Hepatocyte (in vitro differentiated cells): ENCODE results near the gene SERTAD3. TPM values are rescaled to one million over a fixed set of nuclear protein-coding genes. Genes with fewer than 3 reads are reported as not detected.
"Not testable (repeated sequence)": the region's sequence is repeated elsewhere in the genome, so short reads cannot be mapped to it uniquely, and the experiment has no call there.

Source experiments
- DNase-seq: peaks from one replicate; pipeline ENCODE4 v3.0.0-alpha.2; 2016; ENCODE audit warnings: low spot score
- H2AFZ ChIP-seq: fragments of 200-600 bp; sonication (generic); 2 replicates; pipeline ENCODE4 v1.6.0; 2016; ENCODE audit warnings: antibody characterized with exemption, mild to moderate bottlenecking
- H3K27ac ChIP-seq: fragments of 200-600 bp; sonication (generic); 2 replicates; pipeline ENCODE4 v1.5.1; 2016; ENCODE audit warnings: mild to moderate bottlenecking
- H3K27me3 ChIP-seq: fragments of 200-600 bp; sonication (generic); 2 replicates; pipeline ENCODE4 v1.6.1; 2016
- H3K36me3 ChIP-seq: fragments of 200-600 bp; sonication (generic); replicated peaks from 2 replicates; pipeline ENCODE4 v1.5.1; 2016; ENCODE audit warnings: low read depth; ENCODE audit not compliant: insufficient read depth
- H3K4me1 ChIP-seq: fragments of 200-600 bp; sonication (generic); 2 replicates; pipeline ENCODE4 v1.5.1; 2016; ENCODE audit warnings: mild to moderate bottlenecking, moderate library complexity; ENCODE audit not compliant: insufficient read depth
- H3K4me2 ChIP-seq: fragments of 200-600 bp; sonication (generic); 2 replicates; pipeline ENCODE4 v1.6.0; 2016
- H3K4me3 ChIP-seq: fragments of 200-600 bp; sonication (generic); 2 replicates; pipeline ENCODE4 v1.5.1; 2016; ENCODE audit warnings: mild to moderate bottlenecking
- H3K79me2 ChIP-seq: fragments of 200-600 bp; sonication (generic); 2 replicates; pipeline ENCODE4 v1.6.0; 2017; ENCODE audit warnings: mild to moderate bottlenecking
- H3K9me2 ChIP-seq: fragments of 200-600 bp; sonication (generic); replicated peaks from 2 replicates; pipeline ENCODE4 v1.6.0; 2017; ENCODE audit warnings: mild to moderate bottlenecking; ENCODE audit not compliant: insufficient read depth
- H3K9me3 ChIP-seq: fragments of 200-600 bp; sonication (generic); 2 replicates; pipeline ENCODE4 v1.5.1; 2016; ENCODE audit warnings: low read depth, mild to moderate bottlenecking
- H4K20me1 ChIP-seq: fragments of 200-600 bp; sonication (generic); 2 replicates; pipeline ENCODE4 v1.6.0; 2016; ENCODE audit warnings: mild to moderate bottlenecking; ENCODE audit not compliant: insufficient read depth, poor library complexity, severe bottlenecking
- CTCF ChIP-seq: fragments of 200-600 bp; sonication (generic); IDR thresholded peaks from 2 replicates; pipeline ENCODE4 v1.5.1; 2016; ENCODE audit warnings: antibody characterized with exemption, mild to moderate bottlenecking; ENCODE audit not compliant: poor library complexity
- EZH2 ChIP-seq: fragments of 200-600 bp; sonication (generic); IDR thresholded peaks from 2 replicates; pipeline ENCODE4 v1.6.1; 2016; ENCODE audit warnings: antibody characterized with exemption, mild to moderate bottlenecking, borderline replicate concordance
- EZH2phosphoT487 ChIP-seq: fragments of 200-600 bp; sonication (generic); IDR thresholded peaks from one replicate; pipeline ENCODE4 v1.6.1; 2018; ENCODE audit warnings: antibody characterized with exemption, mild to moderate bottlenecking, low read depth, moderate library complexity; ENCODE audit not compliant: unreplicated experiment, severe bottlenecking
- WGBS: methylation state at CpG from one replicate; pipeline ENCODE4 v1.1.6; 2016; ENCODE audit warnings: low lambda C conversion rate; ENCODE audit errors: missing lambda C conversion rate; 5-methylcytosine and 5-hydroxymethylcytosine counted together
- polyA plus RNA-seq: library from polyadenylated mRNA; unstranded; fragments of >200 nt; fragmentation: Nextera tagmentation; extraction: Ambion mirVana; gene quantifications from 2 replicates; pipeline ENCODE4 v1.2.1, GENCODE V29; 2016
- total RNA-seq: library from RNA; depleted of rRNA; stranded (reverse); fragments of >200 nt; gene quantifications from 2 replicates; pipeline ENCODE4 v1.2.3, GENCODE V29; 2014

Gene SERTAD3
- total and polyA plus RNA-seq, 2 experiments from 2014 or later, result 36.4 to 64.0 TPM

GRCh38 chr19:40411125-40411842 lies 32.9 kb downstream of the SERTAD3 start:
- H4K20me1 ChIP-seq, result no peaks in the 10 kb centered on the region
- no peaks in the 10 kb centered on the region for H3K36me3 ChIP-seq
- no peaks in the 10 kb centered on the region for H3K79me2 ChIP-seq
- H3K9me2 ChIP-seq, result no peaks in the 10 kb centered on the region
- TF ChIP-seq EZH2phosphoT487 (no peak), CTCF (no peak), EZH2 (no peak)
- H2AFZ ChIP-seq, result no peak overlapping the region
- H3K27ac ChIP-seq, result no peak overlapping the region
- H3K4me2 ChIP-seq, result no peak overlapping the region
- no peaks in the 10 kb centered on the region for H3K27me3 ChIP-seq
- H3K4me1 ChIP-seq, result peaks cover 5% of the 10 kb centered on the region
- no peaks in the 10 kb centered on the region for H3K9me3 ChIP-seq
- no peak for DNase-seq
- 77% methylated on average over 16 of the region's 16 CpGs for WGBS
- no peak overlapping the region for H3K4me3 ChIP-seq

GRCh38 chr19:40410030-40410389 lies 34.1 kb downstream of the SERTAD3 start:
- no peaks in the 10 kb centered on the region for H4K20me1 ChIP-seq
- no peak overlapping the region for H3K4me3 ChIP-seq
- no peaks in the 10 kb centered on the region for H3K27me3 ChIP-seq
- no peak overlapping the region for H3K27ac ChIP-seq
- 79% methylated on average over 3 of the region's 9 CpGs for WGBS
- H3K4me2 ChIP-seq, result no peak overlapping the region
- H3K9me2 ChIP-seq, result no peaks in the 10 kb centered on the region
- no peak for DNase-seq
- no peaks in the 10 kb centered on the region for H3K9me3 ChIP-seq
- no peaks in the 10 kb centered on the region for H3K36me3 ChIP-seq
- TF ChIP-seq CTCF (no peak), EZH2phosphoT487 (no peak), EZH2 (no peak)
- H3K79me2 ChIP-seq, result no peaks in the 10 kb centered on the region
- peaks cover 5% of the 10 kb centered on the region for H3K4me1 ChIP-seq
- H2AFZ ChIP-seq, result no peak overlapping the region

GRCh38 chr19:40408598-40408925 lies 35.6 kb downstream of the SERTAD3 start:
- not testable (repeated sequence) for H3K36me3 ChIP-seq, H3K4me3 ChIP-seq, H3K9me2 ChIP-seq, H4K20me1 ChIP-seq, H3K4me2 ChIP-seq, H3K9me3 ChIP-seq, H3K79me2 ChIP-seq, H3K27ac ChIP-seq, H3K27me3 ChIP-seq, DNase-seq, H3K4me1 ChIP-seq, H2AFZ ChIP-seq
- 90% methylated on average over 8 of the region's 8 CpGs for WGBS

- Histone ChIP-seq H3K9me2 (no peaks in the 10 kb centered on the region), H3K27me3 (no peaks in the 10 kb centered on the region), H3K4me1 (peaks cover 3% of the 10 kb centered on the region), H3K4me2 (no peak overlapping the region), H3K79me2 (no peaks in the 10 kb centered on the region), H3K9me3 (no peaks in the 10 kb centered on the region), H3K27ac (no peak overlapping the region), H3K36me3 (no peaks in the 10 kb centered on the region), H4K20me1 (no peaks in the 10 kb centered on the region), H3K4me3 (no peak overlapping the region), H2AFZ (no peak overlapping the region)
- no peak for DNase-seq
- 80% methylated on average over 22 of the region's 22 CpGs for WGBS
- no peak for TF ChIP-seq EZH2
- TF ChIP-seq EZH2phosphoT487, result no peak
- TF ChIP-seq CTCF, result no peak
These were observed 36.2 kb downstream of the SERTAD3 start for GRCh38 chr19:40407714-40408597.
